Prostate gland (tissue), 2 donors: ENCODE results near the gene SASH3. TPM values are rescaled to one million over a fixed set of nuclear protein-coding genes. Genes with fewer than 3 reads are reported as not detected.

ENCODE experiments used
- DNase-seq: peaks from one replicate; pipeline ENCODE4 v3.0.0-alpha.2; 2019; ENCODE audit warnings: low spot score
- H3K27ac ChIP-seq, 2 donors: fragments of 200-600 bp; sonication (generic); 2 replicates each; pipeline ENCODE4 v1.5.1; 2017 to 2019
- H3K27me3 ChIP-seq: fragments of 200-600 bp; sonication (generic); replicated peaks from 2 replicates; pipeline ENCODE4 v1.5.1; 2019; ENCODE audit not compliant: insufficient read depth
- H3K36me3 ChIP-seq, 2 donors: fragments of 200-600 bp; sonication (generic); 1 replicate in 1 of 2; 2 replicates in 1 of 2; pipeline versions ENCODE4 v1.5.1 to v1.8.1; 2017 to 2019
- H3K4me1 ChIP-seq: fragments of 200-600 bp; sonication (generic); replicated peaks from 2 replicates; pipeline ENCODE4 v1.5.1; 2019
- H3K4me3 ChIP-seq, 2 donors: fragments of 200-600 bp; sonication (generic); 2 replicates each; pipeline ENCODE4 v1.5.1; 2017 to 2019
- H3K9me3 ChIP-seq: fragments of 200-600 bp; sonication (generic); 2 replicates; pipeline ENCODE4 v1.5.1; 2017
- CTCF ChIP-seq, 4 experiments: fragments of 200-600 bp in 2 of 4; fragments of 450-650 bp in 2 of 4; sonication (generic) in 2 of 4; IDR thresholded peaks; 1 replicate in 3 of 4; 2 replicates in 1 of 4; pipeline ENCODE4 v1.5.1; 2016 to 2019; ENCODE audit warnings: antibody characterized with exemption in 4 of 4, mild to moderate bottlenecking in 2 of 4, moderate library complexity in 2 of 4
- POLR2A ChIP-seq: fragments of 450-650 bp; IDR thresholded peaks from one replicate; pipeline ENCODE4 v1.6.1; 2016; ENCODE audit warnings: antibody characterized with exemption, mild to moderate bottlenecking
- POLR2AphosphoS5 ChIP-seq: sonication (generic); formaldehyde crosslinking; IDR thresholded peaks from one replicate; pipeline ENCODE4 v1.6.1; 2017; ENCODE audit warnings: antibody characterized with exemption
- WGBS: methylation state at CpG from one replicate; pipeline ENCODE4 v1.1.5; 2018; 5-methylcytosine and 5-hydroxymethylcytosine counted together
- intact Hi-C: fragments of 100-400 bp; cut with DNase I; formaldehyde crosslinking; loops from one replicate; pipeline ENCODE4 v1.14.2; 2022
- small RNA-seq, 2 donors: library from RNA; depleted of rRNA; stranded (forward); fragments of <200 nt; gene quantifications; one replicate each; pipeline ENCODE3, GENCODE V24; 2016
- total RNA-seq, 2 donors: library from RNA; depleted of rRNA; stranded (reverse); fragments of >200 nt; gene quantifications; one replicate each; pipeline ENCODE4 v1.1.0, GENCODE V29; 2016

Gene SASH3
- total RNA-seq, 2 donors from 2014 or later: 2.2 to 5.8 TPM

DNA sequence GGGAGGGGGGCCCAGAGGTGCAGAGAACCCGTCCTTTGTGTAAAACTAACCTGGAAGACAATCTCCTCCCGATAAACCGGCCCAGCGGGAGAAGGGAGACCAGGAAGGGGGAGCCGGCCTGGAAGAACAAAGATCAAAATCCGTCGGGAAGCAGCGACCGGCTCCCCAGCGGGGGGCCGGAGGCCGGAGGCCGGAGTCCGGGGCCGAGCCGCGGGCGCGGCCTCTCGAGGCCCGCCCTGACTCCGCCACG is 63.4 kb downstream of the SASH3 start:
- Histone ChIP-seq H3K27ac (peak overlapping the region; percentile 82 to 84), H3K9me3 (no peaks in the 10 kb centered on the region), H3K36me3 (no peaks in the 10 kb centered on the region), H3K4me3 (peak overlapping the region; percentile 49 to 59), H3K27me3 (no peaks in the 10 kb centered on the region), H3K4me1 (no peaks in the 10 kb centered on the region)
- intact Hi-C loops: loop anchor here (10.0 kb wide), 1 partner anchor 62 kb away; the partner anchor contains the start of gene UTP14A
- DNase-seq: no peak
- WGBS: 0% methylated on average over 22 of the region's 23 CpGs
- TF ChIP-seq POLR2A (no peak), CTCF (IDR thresholded peaks at IDR 0.05) (no peak), POLR2AphosphoS5 (no peak)

DNA sequence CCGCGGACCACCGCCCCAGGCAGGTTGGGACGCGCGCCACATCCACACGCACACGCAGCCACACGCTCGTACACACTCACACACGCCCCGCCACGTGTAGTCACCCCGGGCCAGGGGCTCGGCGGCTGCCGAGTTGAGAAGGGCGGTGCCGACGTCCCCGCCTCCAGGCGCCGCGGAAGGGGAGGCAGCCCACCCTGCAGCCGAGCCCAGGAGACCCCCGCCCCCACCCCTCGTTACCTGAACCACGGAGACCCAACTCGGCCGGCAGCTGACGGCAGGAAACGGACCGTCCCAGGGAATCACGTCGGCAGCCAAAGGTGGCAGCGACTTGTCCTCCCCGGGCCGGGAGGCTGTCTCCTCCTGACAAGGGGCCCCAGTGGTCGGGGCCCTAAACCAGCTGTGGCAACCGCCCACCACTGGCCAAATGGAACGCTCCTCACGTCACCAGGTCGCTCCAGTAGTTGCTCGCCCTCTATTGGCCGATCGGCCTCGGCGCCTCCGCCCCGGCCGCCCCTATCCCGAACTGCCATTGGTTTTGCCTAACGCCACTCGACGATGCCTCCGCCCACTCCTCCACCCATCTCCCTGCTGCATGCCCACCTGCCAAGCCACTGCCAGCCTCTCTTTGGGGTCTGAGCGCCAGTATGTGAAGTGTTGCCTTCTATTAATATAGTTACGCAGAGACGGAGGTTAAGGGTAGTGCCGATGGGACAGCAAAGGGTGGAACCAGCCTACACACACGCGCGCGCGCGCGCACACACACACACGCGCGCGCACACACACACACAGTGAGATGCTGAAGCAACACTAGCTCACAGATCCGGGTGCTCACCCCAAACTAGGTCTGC is 63.9 kb downstream of the SASH3 start, which contains the start of gene ZDHHC9:
Gene ZDHHC9, minus strand, starts transcription at position 428 of the 848 bp plus-strand sequence. CDS start 1,941 bp downstream, outside the sequence.
- Histone ChIP-seq H3K4me3 (peak within 1 kb of the TSS; percentile 49 to 59), H3K36me3 (no peaks in the 10 kb centered on the region), H3K9me3 (no peaks in the 10 kb centered on the region), H3K27ac (peak within 1 kb of the TSS; percentile 82 to 84), H3K4me1 (no peaks in the 10 kb centered on the region), H3K27me3 (no peaks in the 10 kb centered on the region)
- DNase-seq: peak; percentile 84
- TF ChIP-seq POLR2A (peak; percentile 63), POLR2AphosphoS5 (peak; percentile 70), CTCF (IDR thresholded peaks at IDR 0.05) (peak in 2 of 4 experiments; percentile 34 to 42)
- intact Hi-C loops: loop anchor here (10.0 kb wide), 1 partner anchor 61 kb away; the partner anchor contains the start of gene UTP14A
- WGBS: under 1% methylated on average over 41 of the region's 72 CpGs

Small RNA genes within 50 kb of the gene (small RNA-seq; reads per million reads assigned to genes)
- 0 reads per million in 2 donors for gene RF00017

Other genes starting within 250 kb of the SASH3 start
- 10 to 100 TPM; 16.7 to 77.1 TPM for gene OCRL, start 239.7 kb upstream of the SASH3 start, total RNA-seq
- 1 to 10 TPM; 1.7 to 3.5 TPM for gene APLN, start 125.0 kb upstream of the SASH3 start, total RNA-seq
- under 1 TPM in 1 of 2 donors, not detected in 1; 0.14 TPM for gene XPNPEP2, start 41.0 kb upstream of the SASH3 start, total RNA-seq
- 10 to 100 TPM; 13.8 to 20.4 TPM for gene ZDHHC9, start 63.9 kb downstream of the SASH3 start, total RNA-seq
- 10 to 100 TPM in 1 of 2 donors, 1 to 10 TPM in 1; 8.2 to 11.3 TPM for gene UTP14A, start 126.2 kb downstream of the SASH3 start, total RNA-seq
- 10 to 100 TPM in 1 of 2 donors, 1 to 10 TPM in 1; 4.4 to 25.2 TPM for gene BCORL1, start 202.7 kb downstream of the SASH3 start, total RNA-seq